GM13976 (cell line): ENCODE data around the gene IMPDH2.
A peak's percentile ranks its signal among the peaks of the same experiment; 100 is the strongest.

Experiments used
- DNase-seq: peaks from one replicate; pipeline ENCODE4 v3.0.0; 2012; ENCODE audit warnings: low spot score
- CTCF ChIP-seq: IDR thresholded peaks from 2 replicates; pipeline ENCODE4 v1.5.1; 2012; ENCODE audit warnings: borderline replicate concordance, mild to moderate bottlenecking; ENCODE audit not compliant: insufficient read depth; ENCODE audit errors: extremely low read depth, missing control alignments, control extremely low read depth
- in situ Hi-C: fragments of 300-500 bp; cut with MboI; formaldehyde crosslinking; loops from one replicate; pipeline ENCODE4 v1.12.0; 2022; ENCODE audit warnings: low sequenced_read_pairs, mixed read lengths, inconsistent platforms; ENCODE audit not compliant: unreplicated experiment

Gene IMPDH2

GRCh38 chr3:48990636-48991469 lies 38.3 kb downstream of the IMPDH2 start:
- in situ Hi-C loops: no loop called here
- TF ChIP-seq CTCF: no peak
- no peak for DNase-seq

GRCh38 chr3:48989796-48990635 lies 39.2 kb downstream of the IMPDH2 start, which contains the start of gene P4HTM:
P4HTM (plus strand) TSS chr3:48990241; CDS start chr3:48990257, 16 bp downstream.
- in situ Hi-C loops: no loop called here
- TF ChIP-seq CTCF: peak; percentile 33
- DNase-seq: peak; percentile 81

GRCh38 chr3:48989126-48989795 lies 39.9 kb downstream of the IMPDH2 start:
- peak; percentile 24 for DNase-seq
- TF ChIP-seq CTCF: no peak
- in situ Hi-C loops: no loop called here

GRCh38 chr3:48985831-48986376 lies 43.3 kb downstream of the IMPDH2 start:
- in situ Hi-C loops: no loop called here
- no peak for TF ChIP-seq CTCF
- no peak for DNase-seq

GRCh38 chr3:48984663-48985062 lies 44.5 kb downstream of the IMPDH2 start:
- in situ Hi-C loops: no loop called here
- DNase-seq: no peak
- TF ChIP-seq CTCF: no peak

GRCh38 chr3:48983096-48983495 lies 46.1 kb downstream of the IMPDH2 start:
- no peak for TF ChIP-seq CTCF
- DNase-seq: no peak
- in situ Hi-C loops: no loop called here
